HG03442 (cell line): ENCODE results near the gene COX6A1.
A peak's percentile ranks its signal among the peaks of the same experiment; 100 is the strongest.
"Not testable (repeated sequence)": the region's sequence is repeated elsewhere in the genome, so short reads cannot be mapped to it uniquely, and the experiment has no call there.

Experiments
- ATAC-seq: cut with Tn5 transposase; IDR thresholded peaks from one replicate; pipeline ENCODE4 v1.9.1; 2021; ENCODE audit warnings: mild to moderate bottlenecking, moderate library complexity; ENCODE audit not compliant: unreplicated experiment

Gene COX6A1

DNA sequence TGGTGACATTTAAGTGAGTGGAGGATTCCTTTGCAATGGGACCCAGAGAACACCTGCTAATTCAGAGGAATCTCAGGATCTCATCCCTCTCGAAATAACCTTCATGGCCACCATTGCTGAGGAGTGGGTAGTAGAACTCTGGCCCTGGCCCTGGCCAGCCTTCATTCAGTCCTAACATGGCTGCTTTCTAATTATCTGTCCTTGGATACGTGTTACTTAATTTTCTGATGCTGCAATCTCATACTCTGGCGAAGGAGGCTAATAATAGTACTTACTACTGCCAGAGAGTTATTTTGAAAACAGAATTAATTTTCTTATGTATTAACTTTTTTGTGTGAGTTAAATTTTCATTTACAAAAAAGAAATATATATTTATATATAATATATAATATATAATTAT is 12.1 kb upstream of the COX6A1 start:
- no peak for ATAC-seq

DNA sequence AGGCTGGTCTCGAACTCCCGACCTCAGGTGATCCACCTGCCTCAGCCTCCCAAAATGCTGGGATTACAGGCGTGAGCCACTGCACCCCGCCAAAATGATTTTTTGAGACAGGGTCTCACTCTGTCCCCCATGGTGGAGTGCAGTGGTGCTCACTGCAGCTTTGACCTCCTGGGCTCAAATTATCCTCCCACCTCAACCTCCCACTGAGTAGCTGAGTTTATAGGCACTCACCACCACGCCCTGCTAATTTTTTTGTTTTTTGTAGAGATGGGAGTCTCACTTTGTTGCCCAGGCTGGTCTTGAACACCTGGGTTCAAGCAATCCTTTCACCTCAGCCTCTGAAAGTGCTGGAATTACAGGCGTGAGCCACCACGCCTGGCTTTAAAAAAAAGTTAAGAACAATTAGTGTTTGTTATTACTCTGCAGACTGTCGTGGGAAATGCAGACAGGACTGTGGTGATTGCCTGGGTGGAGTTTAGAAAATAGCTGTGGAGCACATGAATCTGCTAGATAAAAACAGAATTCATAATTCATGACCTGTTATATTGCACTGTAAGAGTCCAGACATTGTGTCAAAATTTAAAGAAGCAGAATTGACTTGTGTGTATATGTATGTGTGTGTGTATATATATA is 9.2 kb upstream of the COX6A1 start:
- ATAC-seq = no peak

DNA sequence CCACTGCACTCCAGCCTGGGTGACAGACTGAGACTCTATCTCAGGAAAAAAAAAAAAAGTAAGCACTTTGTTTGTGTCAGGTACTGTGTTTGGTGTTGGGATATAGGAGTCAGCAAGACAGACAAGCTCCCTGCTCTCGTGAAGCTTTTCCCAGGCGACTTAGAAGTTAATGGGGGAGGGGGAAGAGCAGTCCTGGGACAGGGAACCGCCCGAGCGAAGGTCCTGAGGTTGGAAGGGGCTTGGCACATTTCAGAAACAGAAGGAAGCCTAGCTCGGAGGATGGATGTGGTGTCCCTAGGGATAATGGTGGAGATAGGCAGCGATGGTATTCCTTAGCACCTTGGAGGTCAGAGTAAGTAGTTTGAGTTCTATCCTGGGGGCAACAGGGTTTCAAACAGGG is 8.5 kb upstream of the COX6A1 start:
- no peak for ATAC-seq

GRCh38 chr12:120432772-120433525 is 5.0 kb upstream of the COX6A1 start:
- no peak for ATAC-seq

DNA sequence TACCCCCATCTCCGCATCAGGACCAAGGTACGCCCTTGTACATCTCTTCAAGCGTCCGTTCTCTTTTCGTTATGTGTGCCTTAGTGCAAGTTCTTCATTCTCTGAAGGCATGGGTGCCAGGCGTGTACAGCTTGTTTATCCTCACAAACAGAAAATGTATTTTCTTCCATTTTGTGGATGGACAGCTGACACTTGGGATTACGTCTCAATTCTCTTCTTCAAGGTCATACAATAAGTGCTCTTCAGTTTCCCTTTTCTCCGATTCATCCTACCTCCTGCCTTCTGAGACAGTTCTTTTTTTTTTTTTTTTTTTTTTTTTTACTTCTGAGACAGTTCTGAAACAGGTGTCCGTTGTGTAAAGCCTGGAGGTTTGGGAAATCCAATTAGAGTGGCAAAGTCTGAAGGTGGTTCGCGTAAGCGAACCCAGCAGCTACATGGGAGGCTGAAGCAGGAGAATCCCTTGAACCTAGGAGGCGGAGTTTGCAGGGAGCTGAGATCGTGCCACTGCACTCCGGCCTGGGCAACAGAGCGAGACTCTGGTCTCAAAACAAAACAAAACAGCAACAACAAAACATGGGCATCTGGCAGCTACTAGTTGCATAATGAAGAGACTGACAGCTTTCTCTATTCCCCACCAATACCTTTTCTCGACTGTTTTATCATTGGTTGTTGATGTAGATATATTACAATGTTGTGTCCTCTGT is 734 bp downstream of the COX6A1 start:
- no peak for ATAC-seq

GRCh38 chr12:120439646-120440247 is 1.8 kb downstream of the COX6A1 start:
- no peak for ATAC-seq

DNA sequence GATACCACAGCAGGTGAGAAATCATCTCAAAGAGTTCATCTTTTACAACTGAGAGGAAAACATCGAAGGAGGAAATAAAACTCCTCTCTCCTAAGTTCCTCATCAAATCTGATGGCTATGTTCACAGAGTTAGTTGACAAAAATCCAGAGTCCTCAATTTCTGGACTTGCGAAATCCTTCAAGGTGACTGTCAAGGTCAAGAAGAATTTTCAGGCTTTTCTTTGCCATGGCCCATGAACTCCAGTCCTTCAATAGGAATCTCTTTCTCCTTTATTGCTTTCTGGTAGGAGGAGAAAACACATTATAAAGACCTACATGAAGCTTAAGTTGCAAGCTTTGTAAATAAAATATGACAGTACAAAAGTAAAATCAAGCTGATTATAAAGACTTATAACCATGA is 6.8 kb downstream of the COX6A1 start:
- ATAC-seq = no peak

GRCh38 chr12:120445911-120446843 is 8.3 kb downstream of the COX6A1 start, which contains the start of the genes GATC and TRIAP1:
Gene GATC (plus strand): TSS chr12:120446444. CDS start chr12:120446481, 37 bp downstream.
Gene TRIAP1 (minus strand): TSS chr12:120446384. CDS start chr12:120446372, 12 bp downstream.
- ATAC-seq = peak; percentile 88

DNA sequence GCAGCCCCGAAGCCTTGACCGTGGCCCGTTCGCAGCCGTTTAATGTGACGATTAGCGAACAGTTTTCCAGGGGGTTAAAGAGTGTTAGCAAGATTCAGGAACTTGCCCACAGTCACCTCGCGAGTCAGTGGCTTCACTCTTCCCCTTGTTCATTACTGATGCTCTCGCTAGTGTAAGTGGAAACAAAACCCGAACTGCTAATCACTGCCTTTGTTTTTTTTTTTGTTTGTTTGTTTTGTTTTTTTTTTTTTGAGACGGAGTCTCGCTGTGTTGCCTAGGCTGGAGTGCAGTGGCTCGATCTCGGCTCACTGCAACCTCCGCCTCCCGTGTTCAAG is 8.9 kb downstream of the COX6A1 start:
- ATAC-seq = not testable (repeated sequence)

DNA sequence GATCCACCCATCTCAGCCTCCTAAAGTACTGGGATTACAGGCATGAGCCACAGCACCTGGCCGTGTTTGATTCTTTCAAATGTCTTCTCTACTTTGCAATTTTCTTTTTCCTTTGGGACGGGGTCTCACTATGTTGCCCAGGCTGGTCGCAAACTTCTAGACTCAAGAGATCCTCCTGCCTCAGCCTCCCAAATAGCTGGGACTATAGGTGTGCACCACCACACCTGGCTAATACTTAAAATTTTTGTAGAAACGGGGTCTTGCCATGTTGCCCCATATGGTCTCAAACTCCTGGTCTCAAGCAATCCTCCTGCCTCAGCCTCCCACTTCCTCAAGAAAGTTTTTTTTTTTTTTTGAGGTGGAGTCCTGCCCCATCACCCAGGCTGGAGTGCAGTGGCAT is 10.1 kb downstream of the COX6A1 start:
- ATAC-seq = no peak

DNA sequence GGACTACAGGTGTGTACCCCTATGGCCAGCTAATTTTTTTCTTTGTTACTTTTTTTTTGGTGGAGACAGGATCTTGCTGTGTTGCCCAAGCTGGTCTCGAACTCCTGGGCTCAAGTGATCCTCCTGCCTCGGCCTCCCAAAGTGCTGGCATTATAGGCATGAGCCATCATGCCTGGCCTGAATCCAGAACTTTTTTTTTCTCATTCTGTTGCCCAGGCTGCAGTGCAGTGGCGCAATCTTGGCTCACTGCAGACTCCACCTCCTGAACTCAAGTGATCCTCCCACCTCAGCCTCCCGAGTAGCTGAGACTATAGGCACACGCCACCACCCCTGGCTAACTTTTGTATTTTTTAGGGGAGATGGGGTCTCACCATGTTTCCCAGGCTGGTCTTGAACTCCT is 14.6 kb downstream of the COX6A1 start:
- not testable (repeated sequence) for ATAC-seq

DNA sequence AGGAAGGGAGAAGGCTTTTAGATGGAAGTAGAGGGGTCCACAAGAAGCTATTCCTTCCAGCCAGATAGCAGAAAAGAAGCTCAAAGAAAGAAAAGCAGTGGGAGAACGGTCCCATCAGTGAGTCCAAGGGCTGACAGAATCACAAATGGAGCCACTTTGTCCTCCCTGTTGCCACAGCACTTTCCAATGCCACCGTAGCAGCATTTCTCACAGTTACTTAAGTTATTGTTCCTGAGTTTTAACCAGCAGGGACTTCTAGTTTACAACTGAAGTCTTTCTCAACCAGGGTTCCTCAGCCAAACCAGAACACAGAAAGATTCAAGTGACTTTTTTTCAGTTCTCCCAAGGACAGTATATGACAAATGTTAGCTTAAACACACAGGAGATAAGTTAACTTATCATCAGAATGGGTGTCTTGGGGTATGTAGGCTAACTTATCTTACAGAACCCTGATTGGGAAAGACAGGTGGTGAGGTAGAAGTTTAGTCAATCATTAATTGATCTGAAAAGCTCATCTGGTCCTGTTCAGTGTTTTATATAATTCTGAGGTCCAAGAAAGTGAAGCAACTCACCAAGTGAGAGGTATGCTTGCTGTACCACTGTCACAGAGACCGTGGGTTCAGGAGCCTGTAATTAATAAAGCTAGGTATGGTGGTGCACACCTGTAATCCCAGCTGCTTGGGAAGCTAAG is 15.3 kb downstream of the COX6A1 start:
- no peak for ATAC-seq

DNA sequence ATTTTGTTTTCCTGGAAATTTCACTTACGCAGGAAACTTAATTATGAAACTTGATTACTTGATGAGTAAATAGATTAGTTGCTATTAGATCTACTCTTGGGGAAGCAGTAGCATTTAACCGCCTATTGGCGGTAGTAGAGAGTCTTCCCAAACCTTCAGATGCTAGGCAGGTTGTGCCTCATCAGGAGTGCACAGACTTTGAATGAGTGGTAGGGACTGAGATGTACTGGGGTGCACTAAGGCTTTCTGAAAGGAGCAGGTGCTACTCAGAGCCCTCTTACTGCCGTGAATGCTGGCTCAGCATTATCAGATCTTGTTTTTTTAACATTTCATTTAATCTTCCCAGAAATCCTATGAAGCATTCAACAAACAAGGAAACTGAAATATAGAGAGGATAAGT is 16.1 kb downstream of the COX6A1 start:
- ATAC-seq = no peak

- ATAC-seq = no peak
Measured at GRCh38 chr12:120455302-120455701, 17.4 kb downstream of the COX6A1 start.

- ATAC-seq = no peak
Measured at GRCh38 chr12:120457133-120457532, 19.2 kb downstream of the COX6A1 start.

GRCh38 chr12:120460157-120460556 is 22.2 kb downstream of the COX6A1 start:
- ATAC-seq = no peak

GRCh38 chr12:120462099-120462640 is 24.3 kb downstream of the COX6A1 start:
- ATAC-seq = no peak

- no peak for ATAC-seq
Measured at GRCh38 chr12:120463712-120464111, 25.8 kb downstream of the COX6A1 start.

DNA sequence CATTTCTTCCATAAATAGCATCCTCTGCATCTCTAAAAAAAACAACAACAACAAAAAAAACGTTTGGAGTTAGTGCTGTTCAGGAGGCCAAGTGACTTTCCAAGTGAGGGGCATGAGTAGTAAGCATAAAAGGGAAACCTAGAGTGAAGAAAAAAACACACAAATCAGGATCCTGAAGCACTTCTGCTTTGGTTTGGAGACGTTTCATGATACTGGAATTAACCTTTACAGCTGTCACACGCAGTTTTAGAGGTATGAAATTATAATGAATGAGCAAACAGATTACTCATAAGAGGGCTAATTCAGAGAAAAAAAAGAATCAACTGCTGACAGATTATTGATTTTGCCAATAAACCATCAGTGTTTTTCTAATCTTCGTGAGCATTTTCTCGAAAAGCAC is 27.8 kb downstream of the COX6A1 start:
- ATAC-seq = no peak
